IMR-90 (cell line): ENCODE data around the gene IP6K3. TPM values are rescaled to one million over a fixed set of nuclear protein-coding genes. Genes with fewer than 3 reads are reported as not detected.
A peak's percentile ranks its signal among the peaks of the same experiment; 100 is the strongest.

ENCODE experiments used
- ATAC-seq: fragments of 200-7000 bp; cut with Tn5 transposase; 2 replicates; pipeline ENCODE4 v1.9.1; 2020; ENCODE audit warnings: low read depth, mild to moderate bottlenecking, moderate library complexity
- BruUV-seq: library from RNA; stranded (reverse); fragments of 400-500 nt; replicated peaks from 2 replicates; lab custom pipeline; 2021; lab: Mats Ljungman, UMichigan
- CTCF ChIA-PET: fragments of 300-600 bp; formaldehyde crosslinking; extraction: SDS; loops from one replicate; lab custom pipeline; 2021; ENCODE audit warnings: antibody characterized with exemption; lab: Yijun Ruan, JAX
- POLR2A ChIA-PET: fragments of 300-600 bp; sonication (Branson Sonifier 250); formaldehyde crosslinking; loops from one replicate; lab custom pipeline; 2022; ENCODE audit warnings: antibody characterized with exemption; ENCODE audit not compliant: unreplicated experiment; lab: Charles Lee
- DNase-seq: peaks from one replicate; pipeline ENCODE4 v3.0.0; 2013
- H2AFZ ChIP-seq: replicated peaks from 2 replicates; pipeline ENCODE3; 2013; ENCODE audit warnings: low read length, mild to moderate bottlenecking; ENCODE audit not compliant: poor library complexity
- H2AK5ac ChIP-seq: 2 replicates; pipeline ENCODE4 v1.6.1; 2013; ENCODE audit warnings: low read depth, low read length, inconsistent platforms
- H2AK9ac ChIP-seq: replicated peaks from 2 replicates; pipeline ENCODE3; 2013; ENCODE audit warnings: mild to moderate bottlenecking, low read depth, low read length, moderate library complexity; ENCODE audit not compliant: poor library complexity
- H2BK120ac ChIP-seq: 2 replicates; pipeline ENCODE4 v1.6.1; 2013; ENCODE audit warnings: low read depth, low read length, inconsistent platforms
- H2BK15ac ChIP-seq: 3 replicates; pipeline ENCODE4 v1.6.1; 2013; ENCODE audit warnings: low read depth, low read length, inconsistent platforms
- H2BK20ac ChIP-seq: 2 replicates; pipeline ENCODE4 v1.6.1; 2013; ENCODE audit warnings: low read depth, mild to moderate bottlenecking, inconsistent platforms, low read length, moderate library complexity
- H2BK5ac ChIP-seq: 2 replicates; pipeline ENCODE4 v1.6.1; 2013; ENCODE audit warnings: mild to moderate bottlenecking, low read depth, low read length, inconsistent platforms; ENCODE audit not compliant: poor library complexity, severe bottlenecking
- H3K14ac ChIP-seq: replicated peaks from 2 replicates; pipeline ENCODE4 v1.6.1; 2013; ENCODE audit warnings: low read depth, low read length, inconsistent platforms
- H3K18ac ChIP-seq: 2 replicates; pipeline ENCODE4 v1.6.1; 2013; ENCODE audit warnings: low read depth, low read length, control low read depth
- H3K23ac ChIP-seq: 2 replicates; pipeline ENCODE4 v1.6.1; 2013; ENCODE audit warnings: low read depth, low read length, inconsistent platforms
- H3K27ac ChIP-seq: 2 replicates; pipeline ENCODE4 v1.5.1; 2013; ENCODE audit warnings: mild to moderate bottlenecking, control low read depth, low read length; ENCODE audit not compliant: insufficient read depth
- H3K27me3 ChIP-seq: 2 replicates; pipeline ENCODE4 v1.6.1; 2013; ENCODE audit warnings: low read length; ENCODE audit not compliant: control insufficient read depth, insufficient read depth
- H3K36me3 ChIP-seq: 2 replicates; pipeline ENCODE4 v1.6.1; 2013; ENCODE audit warnings: low read length, mixed read lengths; ENCODE audit not compliant: control insufficient read depth, insufficient read depth
- H3K4ac ChIP-seq: 2 replicates; pipeline ENCODE4 v1.6.1; 2013; ENCODE audit warnings: low read depth, low read length, inconsistent platforms
- H3K4me1 ChIP-seq: 2 replicates; pipeline ENCODE4 v1.6.1; 2013; ENCODE audit warnings: low read length, mixed read lengths; ENCODE audit not compliant: control insufficient read depth, insufficient read depth
- H3K4me2 ChIP-seq: 2 replicates; pipeline ENCODE4 v1.6.1; 2013; ENCODE audit warnings: low read depth, mild to moderate bottlenecking, control low read depth, low read length, moderate library complexity
- H3K4me3 ChIP-seq: 2 replicates; pipeline ENCODE4 v1.5.1; 2013; ENCODE audit warnings: low read depth, mild to moderate bottlenecking, control low read depth, low read length, moderate library complexity; ENCODE audit not compliant: insufficient read depth
- H3K56ac ChIP-seq: 2 replicates; pipeline ENCODE4 v1.6.1; 2013; ENCODE audit warnings: low read length, inconsistent platforms; ENCODE audit not compliant: insufficient read depth; ENCODE audit errors: extremely low read depth
- H3K79me1 ChIP-seq, 2 experiments: 2 replicates each; pipeline ENCODE4 v1.6.1; 2013; ENCODE audit warnings: low read length in 2 of 2, inconsistent platforms in 1 of 2, low read depth in 1 of 2
- H3K9ac ChIP-seq: 2 replicates; pipeline ENCODE4 v1.6.1; 2013; ENCODE audit warnings: low read depth, low read length, control low read depth
- H3K9me1 ChIP-seq: 2 replicates; pipeline ENCODE4 v1.6.1; 2013; ENCODE audit warnings: low read length, inconsistent platforms; ENCODE audit not compliant: insufficient read depth
- H3K9me3 ChIP-seq: 2 replicates; pipeline ENCODE4 v1.6.1; 2013; ENCODE audit warnings: low read length; ENCODE audit not compliant: control insufficient read depth, insufficient read depth
- H4K20me1 ChIP-seq: 2 replicates; pipeline ENCODE4 v1.6.1; 2013; ENCODE audit warnings: low read length, inconsistent platforms; ENCODE audit not compliant: insufficient read depth
- H4K5ac ChIP-seq: 2 replicates; pipeline ENCODE4 v1.6.1; 2013; ENCODE audit warnings: mild to moderate bottlenecking, low read depth, low read length, control low read depth
- H4K8ac ChIP-seq, 2 experiments: 2 replicates each; pipeline ENCODE4 v1.6.1; 2013; ENCODE audit warnings: low read depth in 2 of 2, low read length in 2 of 2, control low read depth in 1 of 2, inconsistent platforms in 1 of 2
- H4K91ac ChIP-seq: 2 replicates; pipeline ENCODE4 v1.6.1; 2013; ENCODE audit warnings: low read depth, low read length, inconsistent platforms; ENCODE audit not compliant: insufficient read depth
- RCOR1 ChIP-seq: IDR thresholded peaks from 2 replicates; pipeline ENCODE4 v1.6.1; 2012; ENCODE audit warnings: mild to moderate bottlenecking, low read length, improper control_type of control experiment; ENCODE audit not compliant: insufficient replicate concordance
- WGBS, 2 experiments: methylation state at CpG; one replicate each; pipeline versions ENCODE4 v1.1.5 to v1.1.7; 2013; ENCODE audit warnings: missing lambda C conversion rate in 2 of 2; ENCODE audit not compliant: insufficient read length in 1 of 2; ENCODE audit errors: extremely low coverage in 2 of 2; 5-methylcytosine and 5-hydroxymethylcytosine counted together
- dilution Hi-C: fragments of 300-500 bp; cut with HindIII; formaldehyde crosslinking; loops from one replicate; pipeline ENCODE4 v1.14.3; 2018; ENCODE audit warnings: low sequenced_read_pairs; ENCODE audit not compliant: unreplicated experiment
- in situ Hi-C: fragments of 300-500 bp; cut with MboI; formaldehyde crosslinking; loops from 3 replicates; pipeline ENCODE4 v1.14.3; 2019; ENCODE audit warnings: low sequenced_read_pairs, inconsistent platforms, mixed read lengths
- intact Hi-C: fragments of 100-400 bp; cut with micrococcal nuclease; formaldehyde crosslinking; loops from 2 replicates; pipeline ENCODE4 v1.10.0; 2022
- polyA plus RNA-seq, 3 experiments: library from polyadenylated mRNA; depleted of rRNA; stranded (reverse); fragments of >200 nt; gene quantifications; 2 replicates each; pipeline ENCODE4 v1.2.3, GENCODE V29; 2012; ENCODE audit warnings: low replicate concordance in 1 of 3
- total RNA-seq: library from RNA; depleted of rRNA; stranded (reverse); fragments of >200 nt; gene quantifications from 2 replicates; pipeline ENCODE4 v1.2.3, GENCODE V29; 2012

Gene IP6K3
- total and polyA plus RNA-seq, 2 of the 4 experiments (the other 2 are of a cell fraction), result 0.18 to 0.51 TPM

- H2BK15ac ChIP-seq, result no peak overlapping the region
- H3K27me3 ChIP-seq, result no peaks in the 10 kb centered on the region
- no peak overlapping the region for H3K14ac ChIP-seq
- intact Hi-C loops (no loop called here), in situ Hi-C loops (no loop called here), dilution Hi-C loops (no loop called here)
- ATAC-seq (peak; percentile 10; the same call in 1 of the 2 replicates), DNase-seq (no peak)
- H2BK20ac ChIP-seq, result no peak overlapping the region
- H3K79me1 ChIP-seq, result no peaks in the 10 kb centered on the region
- H2AK9ac ChIP-seq, result peak overlapping the region; percentile 60
- no peak overlapping the region for H2BK5ac ChIP-seq
- H3K27ac ChIP-seq, result no peak overlapping the region
- H3K4me3 ChIP-seq, result no peak overlapping the region
- H4K5ac ChIP-seq, result no peak overlapping the region
- no peak overlapping the region for H3K56ac ChIP-seq
- no peak overlapping the region for H4K91ac ChIP-seq
- H3K9ac ChIP-seq, result no peak overlapping the region
- H3K4me2 ChIP-seq, result no peak overlapping the region
- H3K4me1 ChIP-seq, result peaks cover 16% of the 10 kb centered on the region; the same call in 1 of the 2 replicates
- no TSS peak for BruUV-seq
- CTCF ChIA-PET, result interaction anchor here (1.4 kb wide), 1 partner anchor 271 kb away, joined by 3 read pairs; no protein-coding TSS in a partner anchor
- no peak overlapping the region for H3K18ac ChIP-seq
- H3K36me3 ChIP-seq, result no peaks in the 10 kb centered on the region
- H2AK5ac ChIP-seq, result 0 out of 2 replicates have a peak overlapping the region, but pooled peaks have one; percentile 30
- no CpG with 5 or more reads among the region's 3 CpGs for WGBS, 2 experiments
- H3K9me1 ChIP-seq, result no peaks in the 10 kb centered on the region
- no peak overlapping the region for H4K8ac ChIP-seq
- H2AFZ ChIP-seq, result no peak overlapping the region
- peaks cover 5% of the 10 kb centered on the region for H4K20me1 ChIP-seq
- H3K23ac ChIP-seq, result no peak overlapping the region
- H2BK120ac ChIP-seq, result no peak overlapping the region
- H3K4ac ChIP-seq, result no peak overlapping the region; the same call in 1 of the 2 replicates
- POLR2A ChIA-PET, result no interaction called here
- no peak for TF ChIP-seq RCOR1
- H3K9me3 ChIP-seq, result no peaks in the 10 kb centered on the region
These were observed 10.4 kb upstream of the IP6K3 start for GRCh38 chr6:33757113-33757512.
